Head of caudate nucleus (tissue), 42 donors: ENCODE results near the gene LYPD4.
A peak's percentile ranks its signal among the peaks of the same experiment; 100 is the strongest.
"Not testable (repeated sequence)": the region's sequence is repeated elsewhere in the genome, so short reads cannot be mapped to it uniquely, and the experiment has no call there.

Source experiments
- DNase-seq, 42 donors: peaks; one replicate each; pipeline versions ENCODE4 v3.0.0 to v3.0.0-alpha.2; 2020 to 2021; ENCODE audit warnings: mixed read lengths in 7 of 42
- intact Hi-C: fragments of 100-400 bp; cut with DNase I; formaldehyde crosslinking; loops from one replicate; pipeline ENCODE4 v1.15.0; 2022

Gene LYPD4

GRCh38 chr19:41876847-41877832 is 32.7 kb upstream of the LYPD4 start, which contains the start of gene CD79A:
CD79A (plus strand) TSS chr19:41877279; CDS start chr19:41877305, 26 bp downstream.
- peak in 1 of 42 donors; percentile 31 for DNase-seq
- intact Hi-C loops = loop anchor here (10.0 kb wide), 1 partner anchor 58 kb away; no protein-coding TSS in a partner anchor

GRCh38 chr19:41875973-41876372 is 31.5 kb upstream of the LYPD4 start:
- DNase-seq = not testable (repeated sequence)
- intact Hi-C loops = loop anchor here (10.0 kb wide), 1 partner anchor 59 kb away; no protein-coding TSS in a partner anchor

GRCh38 chr19:41872775-41873647 is 28.5 kb upstream of the LYPD4 start:
- peak; percentile 41 to 83 (median 70) for DNase-seq
- intact Hi-C loops = loop anchor here (10.0 kb wide), 1 partner anchor 62 kb away; no protein-coding TSS in a partner anchor

- no peak for DNase-seq
- intact Hi-C loops = loop anchor here (10.0 kb wide), 1 partner anchor 62 kb away; no protein-coding TSS in a partner anchor
Measured at GRCh38 chr19:41872384-41872774, 27.9 kb upstream of the LYPD4 start.

GRCh38 chr19:41871573-41872383 is 27.3 kb upstream of the LYPD4 start:
- intact Hi-C loops = loop anchor here (10.0 kb wide), 1 partner anchor 63 kb away; no protein-coding TSS in a partner anchor
- peak in 8 of 42 donors; percentile 17 to 28 (median 24) for DNase-seq

DNA sequence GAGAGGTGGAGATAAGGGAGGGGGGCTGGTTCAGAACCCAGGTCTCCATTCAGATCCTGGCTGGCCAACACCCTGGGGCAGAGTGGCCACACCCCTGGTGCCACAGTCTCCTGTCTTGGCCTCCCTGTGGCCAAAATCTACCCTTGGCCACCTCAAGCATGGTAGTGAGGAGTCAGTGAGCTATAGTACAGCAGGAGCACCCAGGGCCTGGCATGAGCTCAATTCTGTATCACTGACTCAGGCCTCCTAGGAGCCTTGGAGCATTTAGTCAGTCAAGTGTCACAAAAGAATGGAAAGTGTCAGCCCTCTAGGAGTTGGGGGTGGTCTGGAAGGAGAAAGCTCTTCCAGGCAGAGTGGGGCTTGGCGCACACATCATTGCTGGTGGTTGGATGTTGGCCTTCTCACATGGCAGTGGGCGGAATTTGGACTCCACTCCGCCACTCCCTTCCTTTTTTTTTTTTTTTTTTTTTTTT is 26.0 kb upstream of the LYPD4 start:
- intact Hi-C loops = loop anchor here (10.0 kb wide), 1 partner anchor 64 kb away; no protein-coding TSS in a partner anchor
- DNase-seq = no peak

GRCh38 chr19:41869374-41869955 is 25.0 kb upstream of the LYPD4 start:
- DNase-seq = no peak
- intact Hi-C loops = no loop called here

DNA sequence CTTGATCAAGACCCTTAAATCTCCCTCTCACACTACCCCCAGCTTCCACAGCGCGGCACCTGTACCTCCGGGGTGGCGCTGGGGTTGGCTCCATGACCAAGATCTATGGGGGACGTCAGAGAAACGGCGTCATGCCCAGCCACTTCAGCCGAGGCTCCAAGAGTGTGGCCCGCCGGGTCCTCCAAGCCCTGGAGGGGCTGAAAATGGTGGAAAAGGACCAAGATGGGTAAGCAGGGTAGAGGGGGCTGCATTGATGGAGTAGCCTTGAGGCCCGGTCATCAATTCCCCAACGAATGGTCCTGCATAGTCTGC is 24.5 kb upstream of the LYPD4 start:
- intact Hi-C loops = no loop called here
- no peak for DNase-seq

DNA sequence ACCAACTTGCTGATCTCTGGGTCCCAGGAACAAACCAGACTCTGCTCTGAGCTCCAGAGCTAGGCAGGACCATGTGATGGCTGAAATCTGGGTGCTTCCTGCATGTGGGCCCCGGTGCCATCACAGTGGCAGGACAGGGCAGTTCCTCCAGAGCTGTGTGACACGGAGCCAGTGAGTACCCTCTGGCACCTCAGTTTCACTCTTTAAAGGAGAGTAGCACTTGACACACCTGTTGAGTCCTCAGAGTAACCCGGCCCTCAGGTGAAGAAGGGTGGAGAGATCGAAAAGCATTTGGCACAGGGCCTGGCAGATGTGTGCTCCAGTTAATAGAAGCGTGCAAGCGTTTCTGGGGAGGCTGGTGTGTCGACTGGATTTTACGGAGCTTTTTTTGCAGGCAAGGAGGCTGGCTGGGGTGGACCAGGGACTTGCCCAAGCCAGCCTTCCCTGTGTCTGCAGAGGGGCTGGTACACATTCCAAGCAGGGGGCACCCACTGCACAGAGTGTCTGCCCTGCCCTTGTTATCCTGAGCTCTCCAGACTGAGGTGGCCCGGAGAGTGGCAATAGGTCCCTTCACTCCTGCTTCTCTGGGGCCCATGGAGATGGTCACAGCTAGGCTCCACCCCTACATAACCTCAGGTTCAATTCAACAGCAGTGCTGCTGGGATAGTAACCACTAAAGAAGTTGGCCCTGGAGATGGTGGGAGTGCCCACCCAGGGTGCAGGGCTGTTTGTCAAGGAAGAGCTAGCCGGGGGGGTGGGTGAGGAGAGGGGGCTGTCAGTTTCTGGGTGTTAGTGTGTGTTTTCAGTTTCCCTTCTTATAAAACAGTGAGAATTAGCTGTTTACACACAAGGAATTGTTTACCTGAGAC is 23.9 kb upstream of the LYPD4 start:
- intact Hi-C loops = no loop called here
- no peak for DNase-seq

GRCh38 chr19:41866284-41866683 is 21.8 kb upstream of the LYPD4 start:
- DNase-seq = no peak
- intact Hi-C loops = no loop called here

- intact Hi-C loops = loop anchor here (5.0 kb wide), 1 partner anchor 93 kb away; the partner anchor contains the start of gene RABAC1
- DNase-seq = no peak
Measured at GRCh38 chr19:41864374-41864773, 19.9 kb upstream of the LYPD4 start.

DNA sequence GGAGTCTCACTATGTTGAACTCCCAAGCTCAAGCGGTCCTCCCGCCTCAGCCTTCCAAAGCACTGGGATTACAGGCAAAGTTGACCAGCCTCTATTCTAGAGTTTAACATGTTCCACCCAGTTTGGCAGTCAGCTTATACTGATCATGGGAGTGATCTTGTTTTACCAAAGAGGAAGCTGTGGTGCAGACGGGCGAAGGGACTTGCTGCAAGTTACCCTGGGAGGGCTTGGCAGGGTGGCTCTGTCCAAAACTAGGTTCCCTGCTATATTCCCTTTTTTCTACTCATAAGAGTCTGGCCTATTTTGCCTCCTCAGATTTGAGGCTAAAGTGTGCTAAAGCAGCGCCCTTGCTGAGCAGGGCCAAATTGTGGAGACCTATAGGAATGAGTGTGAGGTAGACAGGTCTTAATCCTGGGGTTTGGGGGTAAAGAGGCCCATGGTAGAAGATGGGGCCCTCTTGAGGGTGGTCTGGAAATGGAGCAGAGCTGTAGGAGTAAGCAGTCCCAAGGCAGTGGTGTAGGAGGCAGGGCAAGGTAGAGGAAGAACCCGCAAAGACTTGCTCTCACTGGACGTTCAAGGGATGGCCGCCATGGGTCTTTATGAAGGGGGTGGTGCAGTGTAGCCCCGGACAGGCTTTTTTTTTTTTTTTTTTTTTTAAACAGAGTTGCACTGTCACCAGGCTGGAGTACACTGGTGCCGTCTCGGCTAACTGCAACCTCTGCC is 18.9 kb upstream of the LYPD4 start:
- intact Hi-C loops = loop anchor here (5.0 kb wide), 1 partner anchor 94 kb away; the partner anchor contains the start of gene RABAC1
- no peak for DNase-seq

GRCh38 chr19:41862445-41862986 is 18.0 kb upstream of the LYPD4 start:
- intact Hi-C loops = loop anchor here (5.0 kb wide), 1 partner anchor 95 kb away; the partner anchor contains the start of gene RABAC1
- no peak for DNase-seq

DNA sequence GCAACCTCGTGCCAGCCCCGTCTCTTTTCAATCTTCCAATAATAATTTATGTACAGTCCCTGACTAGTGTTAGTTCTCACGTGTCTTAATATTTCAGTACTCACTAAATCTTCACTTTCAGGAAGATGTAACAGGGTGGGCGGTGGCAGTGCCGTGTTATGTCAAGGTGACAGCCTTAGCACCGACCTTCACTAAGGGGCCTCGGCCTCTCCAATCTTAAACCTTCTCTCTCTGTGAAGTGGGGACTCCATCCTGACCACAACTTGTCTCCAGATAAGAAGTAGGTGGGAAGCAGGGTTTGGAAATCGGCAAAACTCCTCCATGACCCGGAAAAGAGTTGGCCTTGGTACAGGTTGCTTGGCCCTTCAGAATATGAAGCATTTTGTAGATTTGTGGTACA is 17.4 kb upstream of the LYPD4 start:
- intact Hi-C loops = loop anchor here (5.0 kb wide), 1 partner anchor 95 kb away; the partner anchor contains the start of gene RABAC1
- DNase-seq = no peak

DNA sequence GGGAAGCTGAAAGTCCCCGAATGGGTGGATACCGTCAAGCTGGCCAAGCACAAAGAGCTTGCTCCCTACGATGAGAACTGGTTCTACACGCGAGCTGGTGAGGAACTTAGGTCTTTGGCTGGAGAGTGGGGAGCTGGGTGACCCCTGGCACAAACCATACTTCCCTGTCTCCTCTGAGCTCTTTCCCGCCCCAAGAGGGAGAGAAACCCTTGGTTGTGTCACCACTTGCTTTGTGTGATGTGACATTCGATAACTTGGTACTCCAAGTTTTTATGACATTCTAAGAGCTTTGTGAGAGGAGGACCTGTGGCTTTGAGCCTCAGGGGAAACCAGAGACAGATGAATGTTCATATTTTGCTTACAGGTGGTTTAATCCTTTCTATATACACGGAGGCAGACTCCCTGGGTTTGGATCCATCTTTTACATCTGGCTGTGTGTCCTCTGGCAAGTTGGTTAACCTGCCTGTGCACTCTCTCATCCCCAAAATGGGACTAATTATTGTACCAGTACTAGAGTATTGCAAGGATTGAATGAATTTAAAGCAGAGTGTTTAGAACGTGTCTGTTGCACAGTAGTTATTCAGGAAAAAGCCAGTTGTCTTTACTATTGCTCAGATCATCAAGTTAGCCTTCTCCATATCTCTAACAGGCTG is 16.8 kb upstream of the LYPD4 start:
- DNase-seq = no peak
- intact Hi-C loops = loop anchor here (5.0 kb wide), 1 partner anchor 96 kb away; the partner anchor contains the start of gene RABAC1
